Measurements from ENCODE around the gene IL4I1.

Gene IL4I1

DNA sequence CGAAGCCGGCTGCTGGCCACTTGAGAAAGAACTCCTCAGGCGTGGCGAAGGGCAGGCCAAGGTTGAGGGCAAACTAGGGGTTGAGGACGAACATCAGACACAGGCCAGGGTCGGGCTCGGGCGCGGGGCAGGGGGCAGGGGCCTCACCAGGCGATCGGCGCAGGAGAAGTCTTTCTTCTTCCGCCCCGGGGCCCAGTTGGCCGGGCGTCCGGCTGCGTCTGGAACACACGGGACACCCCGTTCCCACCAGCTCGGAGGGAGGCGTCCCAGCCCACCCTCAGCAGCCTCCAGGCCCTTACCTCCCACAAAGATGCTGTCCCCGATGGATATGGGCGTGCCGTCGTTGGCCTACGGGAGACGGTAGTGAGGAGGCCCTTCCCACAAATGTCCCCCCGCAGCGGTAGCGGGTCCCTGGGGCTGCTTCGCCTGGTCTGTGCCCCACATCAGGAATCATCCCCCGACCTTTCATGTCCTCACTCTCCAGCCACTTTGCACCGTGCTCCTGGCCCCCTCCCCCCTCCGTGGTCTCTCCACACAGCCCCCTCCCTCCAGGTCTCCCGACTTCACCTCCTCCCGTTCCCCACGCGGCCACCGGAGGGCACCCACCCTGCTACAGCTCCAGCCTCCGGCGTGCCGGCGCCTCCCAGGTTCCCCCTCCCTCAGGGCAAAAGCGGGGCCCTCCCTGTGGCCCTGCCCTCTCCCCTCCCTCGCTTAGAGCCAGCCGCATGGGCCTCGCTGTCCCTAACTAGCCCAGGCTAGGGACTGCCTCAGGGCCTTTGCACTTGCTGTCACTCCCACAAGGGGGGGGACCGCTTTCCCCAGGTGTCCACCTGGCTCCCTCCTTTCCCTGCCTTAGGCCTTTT lies 34.1 kb downstream of the IL4I1 start:
- DNase-seq = no peak

DNA sequence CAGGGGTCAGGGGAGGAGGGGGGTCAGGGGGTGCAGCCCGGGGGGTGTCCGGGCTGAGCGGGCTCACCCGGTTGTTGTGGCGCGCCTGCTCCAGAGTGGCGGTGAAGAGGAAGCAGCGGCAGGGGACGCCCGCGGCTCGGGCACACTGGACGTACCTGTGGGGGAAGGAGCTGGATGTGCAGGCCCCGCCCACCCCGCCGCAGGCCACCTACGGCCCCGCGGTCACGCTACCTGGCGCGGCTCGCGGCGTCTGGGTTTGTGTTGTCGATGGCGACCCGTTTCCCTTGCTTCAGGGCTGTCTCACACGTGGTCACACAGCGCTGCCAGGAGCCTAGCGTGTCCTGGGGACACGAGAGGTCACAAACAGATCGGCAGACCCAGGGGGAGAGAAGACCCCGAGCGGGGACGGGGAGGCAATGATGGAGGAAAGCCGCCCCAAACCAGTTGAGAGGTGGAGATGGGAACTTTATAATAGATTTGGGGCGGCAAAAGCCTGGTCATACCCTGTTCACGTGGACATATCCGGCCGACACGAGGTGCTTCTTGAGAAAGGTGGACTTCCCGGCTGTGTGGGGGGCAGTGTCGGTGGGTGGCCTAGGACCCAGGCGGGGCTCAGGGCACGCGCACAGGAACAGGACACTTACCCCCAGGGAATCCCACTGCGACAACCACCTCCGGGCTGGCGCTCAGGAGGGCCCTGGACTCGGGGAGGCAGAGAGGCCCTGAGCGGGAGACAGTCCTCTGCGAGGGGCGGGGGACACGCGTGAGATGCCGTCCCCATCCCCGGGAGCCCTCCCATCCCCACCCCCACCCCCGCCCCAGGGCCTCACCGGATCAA lies 34.9 kb downstream of the IL4I1 start:
- no peak for DNase-seq

DNA sequence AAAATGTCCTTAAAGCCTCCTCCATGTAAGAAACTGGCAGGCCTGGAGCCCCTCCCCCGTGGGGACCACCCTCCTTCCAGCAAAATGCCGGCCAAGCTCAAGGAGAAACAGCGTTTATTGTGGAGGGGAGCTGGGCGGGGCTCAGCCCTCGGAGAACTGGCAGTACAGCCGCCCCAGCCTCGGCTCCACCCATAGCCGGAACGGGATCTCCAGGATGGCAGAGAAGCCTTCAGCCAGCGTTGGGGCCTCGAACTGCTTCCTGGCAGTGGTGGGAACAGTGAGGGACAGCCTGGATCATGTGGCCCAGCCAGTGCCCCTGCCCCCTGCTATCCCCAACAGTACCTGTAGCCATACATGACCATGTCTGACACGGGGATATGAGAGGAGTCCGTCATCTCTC lies 35.6 kb downstream of the IL4I1 start:
- no peak for DNase-seq

DNA sequence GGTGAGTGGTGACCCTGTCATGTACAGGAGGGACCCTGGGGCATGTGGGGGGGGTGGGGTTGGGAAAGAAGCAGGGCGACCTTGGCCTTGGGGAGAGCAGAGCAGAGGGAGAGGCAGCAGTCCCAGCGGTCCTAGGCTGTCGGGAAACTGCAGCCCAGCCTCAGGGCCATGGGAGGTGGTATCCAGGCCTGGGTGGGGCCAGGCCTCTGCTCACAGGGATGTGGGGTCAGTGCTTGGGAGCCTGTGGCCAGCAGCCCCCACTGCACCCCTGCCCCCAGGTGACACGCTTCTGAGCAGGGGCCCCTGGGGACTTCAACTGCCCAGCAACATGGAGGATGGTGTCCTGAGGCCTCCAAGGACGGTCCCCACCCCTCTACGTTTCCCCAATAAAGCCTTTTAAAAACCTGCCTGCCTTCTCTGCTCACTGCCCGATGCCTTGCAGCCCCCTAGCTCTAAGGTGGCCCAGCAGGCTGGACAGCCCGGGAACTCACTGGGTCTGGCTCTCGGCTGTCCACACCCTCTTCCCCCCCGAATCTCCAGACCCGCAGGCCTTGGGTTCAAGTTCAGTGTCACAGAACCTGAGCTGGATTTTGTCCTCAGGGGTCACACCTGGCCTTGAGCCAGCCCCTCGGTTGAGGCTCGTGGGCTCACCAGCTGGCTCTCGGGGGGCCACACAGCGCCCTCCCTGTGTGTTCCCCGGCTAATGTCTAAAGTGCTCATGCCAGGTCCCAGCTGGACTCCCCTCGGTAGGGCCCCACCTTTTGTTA lies 36.2 kb downstream of the IL4I1 start:
- DNase-seq = no peak

DNA sequence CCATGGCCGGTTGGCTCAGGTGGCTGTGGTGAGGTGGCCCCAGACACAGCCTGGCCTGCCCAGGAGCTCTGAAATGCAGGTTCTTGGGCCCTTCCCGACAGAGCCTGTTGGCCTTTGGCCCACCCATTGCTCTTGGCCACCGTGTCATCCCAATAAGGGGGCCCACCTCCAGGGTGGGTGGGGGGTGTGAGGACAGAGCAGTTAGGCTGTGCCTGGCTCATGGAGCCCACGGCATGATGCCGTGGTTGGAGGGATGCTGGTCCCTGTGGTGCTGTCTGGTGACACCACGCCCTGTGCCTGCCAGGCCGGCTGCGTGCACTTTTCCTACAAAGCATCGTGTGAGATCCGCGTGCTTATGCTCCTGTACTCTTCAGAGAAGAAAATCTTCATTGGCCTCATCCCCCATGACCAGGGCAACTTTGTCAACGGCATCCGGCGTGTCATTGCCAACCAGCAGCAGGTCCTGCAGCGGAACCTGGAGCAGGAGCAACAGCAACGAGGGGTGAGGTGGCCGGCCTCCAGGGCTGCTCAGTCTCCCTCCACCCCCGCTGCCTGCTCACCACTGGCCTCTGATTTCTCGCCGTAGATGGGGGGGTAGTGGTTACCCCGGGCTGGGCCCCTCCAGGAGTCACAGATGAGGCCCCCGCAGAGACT lies 36.9 kb downstream of the IL4I1 start:
- no peak for DNase-seq

DNA sequence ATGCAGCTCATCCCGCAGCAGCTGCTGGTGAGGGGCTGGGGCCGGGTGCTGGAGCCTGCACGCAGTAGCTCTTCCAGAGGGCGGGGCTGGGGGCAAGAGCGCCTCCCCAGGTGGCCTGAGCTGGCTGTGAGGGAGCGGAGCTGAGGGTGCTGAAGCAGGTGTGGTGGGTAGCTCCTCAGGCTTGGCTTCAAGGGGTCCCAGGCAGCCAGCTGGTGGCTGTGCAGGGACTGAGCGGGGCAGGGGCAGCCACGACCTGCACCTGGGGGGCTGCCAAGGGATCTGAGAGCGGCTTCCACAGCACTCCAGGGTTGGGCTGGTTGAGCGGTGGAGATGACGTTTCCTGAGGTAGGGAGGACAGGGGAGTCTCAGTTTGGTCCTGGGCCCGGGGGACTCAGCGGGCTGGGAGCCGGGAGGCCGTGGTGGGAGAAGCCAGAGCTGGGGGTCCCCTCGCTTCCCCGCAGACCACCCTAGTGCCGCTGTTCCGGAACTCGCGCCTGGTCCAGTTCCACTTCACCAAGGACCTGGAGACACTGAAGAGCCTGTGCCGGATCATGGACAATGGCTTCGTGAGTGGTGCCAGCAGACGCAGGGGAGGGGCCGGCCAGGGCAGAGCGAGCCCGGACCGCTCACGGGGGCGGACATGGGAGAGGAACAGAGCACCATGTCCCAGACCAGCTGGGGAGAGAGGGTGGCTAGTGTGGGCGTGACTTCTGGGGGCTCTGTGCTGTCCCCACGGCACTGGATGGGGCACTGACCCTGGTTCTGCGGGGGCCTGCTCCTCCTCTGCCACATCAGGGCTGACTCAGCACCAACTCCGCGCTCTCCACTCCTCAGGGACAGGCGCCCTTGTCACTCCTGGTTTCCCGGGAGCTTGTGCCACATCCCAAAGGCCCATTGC lies 38.4 kb downstream of the IL4I1 start:
- DNase-seq = no peak

DNA sequence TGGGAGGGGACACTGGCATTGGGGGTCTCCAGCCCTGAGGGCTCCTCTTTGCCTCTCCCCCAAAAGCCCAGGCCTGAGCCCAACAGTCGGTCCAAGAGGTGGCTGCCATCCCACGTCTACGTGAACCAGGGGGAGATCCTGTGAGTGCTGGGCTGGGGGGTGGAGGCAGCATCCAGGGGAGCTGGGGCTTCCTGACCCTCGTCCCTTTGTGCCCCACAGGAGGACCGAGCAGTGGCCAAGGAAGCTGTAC lies 38.9 kb downstream of the IL4I1 start:
- DNase-seq = no peak

DNA sequence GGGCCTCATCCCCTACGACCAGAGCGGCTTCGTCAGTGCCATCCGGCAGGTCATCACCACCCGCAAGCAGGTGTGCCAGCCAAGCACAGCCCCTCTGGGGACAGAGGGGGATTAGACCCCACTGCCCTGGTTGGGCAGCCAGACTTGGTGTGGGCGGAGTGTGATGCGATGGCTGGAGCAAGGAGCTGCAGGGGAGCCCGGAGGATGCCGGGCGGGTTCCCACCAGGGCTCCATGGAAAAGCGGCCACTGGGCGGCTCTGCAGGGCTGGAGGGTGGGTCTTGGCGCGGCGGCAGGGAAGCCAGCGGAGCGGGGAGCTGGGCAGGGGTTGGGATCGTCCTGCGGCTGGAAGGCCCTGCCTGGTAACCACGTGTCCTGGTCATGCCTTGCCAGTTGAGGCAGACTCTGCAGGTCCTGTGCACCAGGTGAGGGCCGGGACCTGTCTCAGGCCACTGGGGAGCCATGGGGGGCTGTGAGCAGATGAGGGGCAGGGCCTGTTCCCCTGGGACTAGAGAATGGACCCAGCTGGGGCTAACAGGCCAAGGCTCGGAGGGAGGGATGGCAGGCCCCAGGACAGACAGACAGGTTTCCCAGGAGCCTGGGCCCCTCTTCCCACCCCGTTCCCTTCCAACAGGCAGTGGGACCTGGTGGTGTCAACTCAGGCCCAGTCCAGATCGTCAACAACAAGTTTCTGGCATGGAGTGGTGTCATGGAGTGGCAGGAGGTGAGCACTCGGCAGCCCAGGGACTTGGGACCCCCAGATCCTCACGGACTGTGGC lies 39.4 kb downstream of the IL4I1 start:
- DNase-seq = no peak

DNA sequence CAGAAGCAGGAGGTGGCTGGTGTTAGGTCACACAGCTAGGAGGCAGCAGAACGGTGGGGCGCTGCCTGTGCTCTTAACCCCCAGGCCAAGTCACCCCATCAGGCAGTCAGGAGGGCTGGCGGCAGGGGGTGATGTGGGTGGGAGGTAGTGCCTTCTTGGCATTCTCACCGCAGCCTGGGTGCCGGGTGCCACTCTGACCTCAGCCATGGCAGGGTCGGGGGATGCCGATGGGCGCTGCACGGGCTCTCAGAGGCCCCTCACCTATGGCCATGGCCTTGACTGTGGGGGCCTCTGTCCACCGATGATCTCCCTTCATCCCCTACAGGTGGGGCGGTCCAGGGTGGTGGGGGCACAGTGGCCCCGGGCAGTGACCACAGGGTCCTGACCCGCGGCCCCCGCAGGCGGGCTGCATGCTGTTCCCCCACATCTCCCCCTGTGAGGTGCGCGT lies 40.1 kb downstream of the IL4I1 start:
- no peak for DNase-seq

DNA sequence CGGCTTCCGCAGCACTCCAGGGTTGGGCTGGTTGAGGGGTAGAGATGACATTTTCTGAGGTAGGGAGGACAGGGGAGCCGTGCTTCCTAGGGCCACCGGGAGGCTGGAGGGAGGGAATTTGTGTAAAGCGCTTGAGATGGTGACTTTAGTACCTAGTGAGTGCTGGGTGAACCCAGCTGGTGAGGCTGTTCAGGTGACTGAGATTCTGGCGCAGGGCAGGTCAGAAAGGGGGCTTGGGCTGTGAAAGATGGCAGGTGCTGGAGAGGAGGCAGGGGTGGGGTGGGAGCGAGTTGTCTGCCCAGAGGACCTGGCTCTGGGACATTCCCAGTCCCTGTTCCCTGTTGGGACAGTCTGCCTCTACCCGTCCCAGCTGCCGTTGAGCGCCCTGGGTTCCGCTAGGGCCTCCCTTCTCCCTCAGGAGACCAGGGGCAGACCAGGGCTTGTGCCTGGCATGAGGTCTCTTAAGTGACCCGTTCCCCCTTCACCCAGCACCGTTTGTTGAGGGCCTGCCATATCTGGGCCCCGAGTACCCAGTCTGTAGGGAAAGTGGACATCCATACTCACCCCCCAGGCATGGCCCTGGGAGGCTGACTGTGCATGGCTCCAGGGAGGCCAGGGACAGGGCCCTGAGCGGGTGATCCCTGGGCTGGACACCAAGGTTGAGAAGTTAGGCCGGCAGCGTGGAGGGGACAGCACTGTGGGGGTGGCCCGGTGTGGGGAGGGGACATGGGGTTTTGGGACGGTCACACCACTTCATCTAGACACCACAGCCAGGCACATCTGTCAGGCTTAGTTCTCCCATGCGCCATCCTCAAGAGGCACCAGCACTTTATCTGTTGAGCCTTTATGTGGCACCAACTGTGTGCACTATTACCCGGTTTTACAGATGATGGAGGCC lies 40.8 kb downstream of the IL4I1 start:
- DNase-seq = no peak

DNA sequence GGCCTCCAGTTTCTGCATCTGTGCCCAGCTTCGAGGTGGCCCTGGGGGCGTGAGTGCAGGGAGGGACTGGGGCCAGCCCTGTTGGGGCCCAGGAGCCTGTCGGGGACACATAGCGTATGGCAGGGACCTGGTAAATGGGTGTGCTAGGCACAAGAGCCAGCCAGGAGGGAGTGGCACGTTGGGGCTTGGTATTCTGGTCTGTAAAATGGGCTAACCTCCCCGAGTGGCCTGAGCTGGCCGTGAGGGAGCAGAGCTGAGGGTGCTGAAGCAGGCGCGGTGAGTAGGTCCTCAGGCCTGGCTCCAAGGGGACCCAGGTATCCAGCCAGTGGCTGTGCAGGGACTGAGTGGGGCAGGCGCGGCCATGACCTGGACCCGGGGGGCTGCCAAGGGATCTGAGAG lies 41.4 kb downstream of the IL4I1 start:
- DNase-seq = no peak

DNA sequence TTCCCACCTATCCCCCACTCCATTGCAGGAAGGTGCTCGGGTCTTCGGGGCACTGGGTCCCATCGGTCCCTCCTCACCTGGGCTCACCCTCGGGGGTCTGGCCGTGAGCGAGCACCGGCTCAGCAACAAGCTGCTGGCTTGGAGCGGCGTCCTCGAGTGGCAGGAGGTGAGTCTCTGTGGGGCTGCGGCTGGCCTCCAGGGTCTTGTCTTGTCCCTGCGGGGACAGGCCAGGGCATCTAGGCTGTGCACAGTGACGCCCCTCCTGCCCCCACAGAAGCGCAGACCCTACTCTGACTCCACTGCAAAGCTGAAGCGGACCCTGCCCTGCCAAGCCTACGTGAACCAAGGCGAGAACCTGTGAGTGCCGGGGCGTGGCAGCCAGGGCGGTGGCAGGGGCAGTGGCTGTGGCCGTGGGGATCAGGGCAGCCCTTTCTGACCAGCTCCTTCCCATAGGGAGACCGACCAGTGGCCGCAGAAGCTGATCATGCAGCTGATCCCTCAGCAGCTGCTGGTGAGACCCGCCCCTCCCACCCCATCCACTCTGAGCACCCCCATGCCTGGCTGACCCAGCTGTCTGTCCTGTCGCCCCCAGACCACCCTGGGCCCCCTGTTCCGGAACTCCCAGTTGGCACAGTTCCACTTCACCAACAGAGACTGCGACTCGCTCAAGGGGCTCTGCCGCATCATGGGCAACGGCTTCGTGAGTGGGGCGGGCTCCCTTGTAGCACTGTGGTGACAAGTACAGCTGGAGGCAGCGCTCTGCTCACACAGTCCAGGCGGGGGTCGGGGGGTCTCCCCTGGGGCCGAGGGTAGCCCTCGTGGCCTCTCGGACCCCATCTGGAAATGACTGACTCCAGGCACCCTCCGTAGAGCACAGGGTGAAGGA lies 42.1 kb downstream of the IL4I1 start:
- DNase-seq = no peak

DNA sequence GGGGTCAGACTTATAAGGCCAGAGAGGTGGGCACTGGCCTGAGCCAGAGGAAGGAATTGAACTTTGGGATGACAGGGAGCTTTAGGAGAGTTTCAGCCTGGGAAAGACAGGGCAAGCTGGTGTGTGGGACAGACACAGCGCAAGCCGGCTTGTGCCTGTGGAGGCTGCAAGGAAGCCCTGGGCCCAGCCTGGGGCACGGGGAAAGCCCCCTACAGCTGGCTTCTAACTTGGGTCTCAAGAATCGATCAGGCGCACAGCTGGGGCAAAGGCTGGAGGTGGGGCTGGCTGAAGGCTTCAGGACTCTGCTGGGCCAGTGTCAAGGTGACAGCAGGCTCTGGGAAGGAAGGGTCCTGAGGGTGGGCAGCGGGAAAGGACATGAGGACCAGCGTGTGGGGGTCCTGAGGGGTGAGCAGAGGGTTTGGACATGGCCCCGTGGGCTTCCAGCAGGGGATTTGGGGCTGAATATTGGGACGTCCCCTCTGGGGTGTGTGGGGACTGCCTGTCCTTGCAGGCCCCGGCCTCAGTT lies 42.8 kb downstream of the IL4I1 start:
- DNase-seq = no peak

DNA sequence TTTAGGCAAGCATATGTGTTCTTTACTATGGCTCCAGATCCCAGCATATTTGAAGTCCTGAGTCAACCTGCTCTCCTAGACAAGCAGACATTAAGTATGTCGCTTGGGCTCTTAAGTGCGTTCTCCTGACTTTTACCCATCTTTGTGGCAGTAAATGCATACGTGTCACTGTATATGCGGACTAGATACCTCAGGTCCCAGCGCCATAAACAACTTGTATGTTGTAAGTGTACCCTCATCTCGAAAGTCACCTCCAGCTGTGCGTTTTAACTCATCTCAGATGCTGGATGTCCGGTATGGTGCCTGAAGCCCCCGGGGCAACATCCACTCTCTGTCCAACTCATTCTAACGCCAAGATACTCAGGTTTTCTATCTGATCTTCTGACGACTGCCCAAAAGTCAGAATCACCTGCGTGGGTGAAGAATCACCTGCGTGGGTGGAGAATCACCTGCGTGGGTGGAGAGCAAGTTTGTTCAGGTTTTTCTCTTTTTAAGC lies 44.0 kb downstream of the IL4I1 start:
- no peak for DNase-seq

DNA sequence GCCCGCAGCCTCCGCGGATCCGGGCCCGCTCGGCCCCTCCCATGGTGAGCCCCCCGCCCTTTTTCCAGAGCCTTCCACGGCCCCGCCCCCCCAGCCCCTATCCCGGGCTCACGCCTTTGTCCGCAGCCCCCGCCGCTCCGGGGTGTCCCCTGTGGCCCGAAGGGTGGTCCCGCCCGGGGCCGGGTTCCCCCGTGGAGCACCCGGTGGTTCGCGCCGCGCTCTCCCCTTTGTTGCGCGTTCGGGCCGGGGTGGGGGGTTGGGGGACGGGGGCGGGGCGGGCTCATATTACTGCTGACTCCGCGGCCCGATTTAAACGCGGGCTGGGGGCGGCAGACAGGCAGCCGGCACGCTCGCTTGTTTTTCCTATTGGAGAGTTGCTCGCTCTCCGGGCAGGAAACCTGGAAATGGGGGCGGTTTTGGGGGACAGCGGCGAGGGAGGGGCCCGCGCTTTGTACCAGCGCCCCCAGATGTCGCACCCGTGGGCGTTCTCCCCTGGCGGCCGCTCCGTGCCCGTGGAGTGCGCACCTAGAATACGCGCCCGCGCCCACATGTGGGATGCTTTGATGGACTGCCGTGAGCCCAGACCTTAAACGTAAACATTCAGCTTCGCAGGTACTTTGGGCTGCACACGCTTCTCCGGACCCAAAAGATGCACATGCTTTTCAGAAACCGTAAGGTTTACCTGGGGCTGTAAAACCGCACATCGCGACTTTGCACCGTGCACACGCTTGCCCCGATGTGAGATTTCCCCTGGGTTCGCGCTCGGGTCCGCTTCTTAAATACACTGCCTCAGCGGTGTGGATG lies 45.0 kb downstream of the IL4I1 start:
- DNase-seq = no peak

DNA sequence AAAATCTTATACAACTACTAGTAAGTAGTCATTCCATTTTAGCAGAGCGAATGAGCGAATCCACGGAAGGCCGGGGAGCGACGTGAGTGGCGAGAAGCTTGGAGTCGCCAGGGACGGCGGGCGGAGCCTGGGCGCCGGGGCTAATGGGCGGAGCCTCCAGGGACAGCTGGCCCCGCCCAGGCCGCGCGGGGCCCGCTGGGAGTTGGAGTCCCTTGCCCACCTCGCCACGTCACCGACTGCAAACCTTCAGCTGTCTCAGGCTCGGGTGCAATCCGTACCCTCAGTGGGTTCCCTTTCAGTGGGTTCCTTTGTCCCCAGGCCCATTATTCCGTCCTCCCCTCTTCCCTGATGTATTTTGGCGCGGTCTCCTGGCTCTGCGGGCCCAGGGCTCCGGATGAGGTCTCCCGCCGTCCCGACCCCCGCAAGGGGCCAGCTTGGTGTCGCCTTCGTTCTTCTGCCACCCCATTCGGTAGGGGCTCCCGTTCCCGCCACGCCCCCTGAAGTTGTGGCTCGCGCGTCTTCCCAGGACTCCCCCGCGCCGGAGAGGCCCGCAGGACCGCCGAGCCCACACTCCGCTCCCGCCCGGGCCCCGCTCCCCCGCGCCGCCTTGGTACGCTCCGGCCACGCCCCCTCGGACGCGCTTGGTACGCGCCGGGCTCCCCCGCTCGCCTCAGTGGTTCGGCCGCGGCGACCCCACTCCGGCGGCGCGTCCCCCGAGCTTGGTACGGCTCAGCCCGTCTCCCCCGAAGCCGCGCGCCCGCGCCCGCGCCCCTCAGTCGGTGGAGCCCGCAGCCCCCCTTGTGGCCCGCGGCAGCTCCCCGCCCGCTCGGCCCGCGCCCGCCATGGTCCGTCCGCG lies 46.0 kb downstream of the IL4I1 start, which contains the start of gene PTOV1:
Gene PTOV1, plus strand, starts transcription at position 673 of the 856 bp plus-strand sequence.
- DNase-seq = peak; percentile 93

DNA sequence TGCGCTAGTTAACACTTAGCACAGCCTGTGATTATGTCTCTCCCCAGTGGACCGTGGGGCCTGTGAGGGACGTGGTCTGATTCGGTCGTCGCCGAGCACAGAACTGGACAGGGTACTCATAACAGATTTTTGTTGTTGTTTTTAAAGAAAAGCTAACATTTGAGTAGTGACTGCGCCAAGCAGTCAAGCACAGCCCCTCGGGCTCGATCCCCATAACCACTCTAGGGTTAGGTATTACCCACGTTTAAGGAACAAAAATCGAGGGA lies 46.5 kb downstream of the IL4I1 start:
- no peak for DNase-seq

Measured in inflammatory macrophage treated with lipopolysaccharide for 4 hours (primary cell).